Calu3 (cell line): ENCODE results near the gene MYO5A. TPM values are rescaled to one million over a fixed set of nuclear protein-coding genes. Genes with fewer than 3 reads are reported as not detected.

Source experiments
- BruUV-seq: library from RNA; stranded (reverse); fragments of 400-500 nt; replicated peaks from 2 replicates; lab custom pipeline; 2021; lab: Mats Ljungman, UMichigan
- CTCF ChIA-PET: fragments of 300-600 bp; sonication (Branson Sonifier 250); formaldehyde crosslinking; loops from one replicate; lab custom pipeline; 2022; ENCODE audit warnings: antibody characterized with exemption; lab: Charles Lee
- DNase-seq: peaks from one replicate; pipeline ENCODE4 v3.0.0; 2022
- H3K27ac Mint-ChIP-seq: one replicate; pipeline ENCODE4 v1.8.0; 2022; ENCODE audit warnings: mixed read lengths; ENCODE audit not compliant: unreplicated experiment
- H3K27me3 Mint-ChIP-seq: one replicate; pipeline ENCODE4 v1.8.0; 2022; ENCODE audit warnings: mixed read lengths; ENCODE audit not compliant: unreplicated experiment
- H3K36me3 Mint-ChIP-seq: one replicate; pipeline ENCODE4 v1.8.0; 2022; ENCODE audit warnings: mild to moderate bottlenecking, moderate library complexity, mixed read lengths; ENCODE audit not compliant: insufficient read depth, unreplicated experiment
- H3K4me1 Mint-ChIP-seq: one replicate; pipeline ENCODE4 v1.8.0; 2022; ENCODE audit warnings: mild to moderate bottlenecking, low read depth, mixed read lengths; ENCODE audit not compliant: unreplicated experiment
- H3K4me3 Mint-ChIP-seq: one replicate; pipeline ENCODE4 v1.8.0; 2022; ENCODE audit warnings: mild to moderate bottlenecking, low read depth, moderate library complexity, mixed read lengths; ENCODE audit not compliant: unreplicated experiment
- H3K9me3 Mint-ChIP-seq: one replicate; pipeline ENCODE4 v1.8.0; 2022; ENCODE audit warnings: low read depth, mixed read lengths; ENCODE audit not compliant: unreplicated experiment
- CTCF ChIP-seq: fragments of 200-600 bp; IDR thresholded peaks from one replicate; pipeline ENCODE4 v1.8.0; 2022; ENCODE audit warnings: antibody characterized with exemption; ENCODE audit not compliant: unreplicated experiment
- intact Hi-C: fragments of 100-400 bp; cut with micrococcal nuclease; formaldehyde crosslinking; loops from one replicate; pipeline ENCODE4 v1.10.0; 2022; ENCODE audit not compliant: unreplicated experiment
- total RNA-seq: library from RNA; stranded (reverse); gene quantifications from 2 replicates; pipeline ENCODE4 v1.2.3, GENCODE V29; 2022

Gene MYO5A
- total RNA-seq, 1 experiment from 2014 or later, result 6.1 TPM

GRCh38 chr15:52437646-52438045 is 91.0 kb downstream of the MYO5A start:
- Mint-ChIP-seq H3K4me3 (no peak overlapping the region), H3K27me3 (no peaks in the 10 kb centered on the region), H3K27ac (no peak overlapping the region), H3K4me1 (no peaks in the 10 kb centered on the region), H3K9me3 (no peaks in the 10 kb centered on the region), H3K36me3 (no peaks in the 10 kb centered on the region)
- no TSS peak for BruUV-seq
- intact Hi-C loops, result no loop called here
- no peak for DNase-seq
- CTCF ChIA-PET, result no interaction called here
- TF ChIP-seq CTCF, result no peak

GRCh38 chr15:52436981-52437380 is 91.7 kb downstream of the MYO5A start:
- Mint-ChIP-seq H3K9me3 (no peaks in the 10 kb centered on the region), H3K4me1 (no peaks in the 10 kb centered on the region), H3K27me3 (no peaks in the 10 kb centered on the region), H3K4me3 (no peak overlapping the region), H3K36me3 (no peaks in the 10 kb centered on the region), H3K27ac (no peak overlapping the region)
- BruUV-seq, result no TSS peak
- CTCF ChIA-PET, result interaction anchor here (0.6 kb wide), 1 partner anchor 727 kb away, joined by 5 read pairs; no protein-coding TSS in a partner anchor
- TF ChIP-seq CTCF, result no peak
- no peak for DNase-seq
- intact Hi-C loops, result no loop called here

DNA sequence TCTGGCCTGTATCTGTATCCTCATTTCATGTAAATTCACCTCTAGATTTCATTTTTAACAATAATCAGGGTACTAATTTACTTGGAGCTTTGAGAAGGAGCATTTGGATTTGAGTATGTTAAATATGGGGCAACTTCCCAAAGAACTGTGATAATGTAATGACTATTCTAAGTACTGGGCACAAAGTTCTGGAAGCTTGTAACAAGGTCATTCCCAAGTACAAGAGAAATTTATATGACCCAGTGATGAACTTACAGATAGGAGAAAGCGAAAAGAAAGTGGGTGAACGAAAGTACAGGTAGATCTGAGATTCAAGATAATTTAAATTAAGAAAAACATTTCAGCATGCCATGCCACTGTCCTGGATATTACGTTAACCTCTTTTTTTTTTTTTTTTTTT is 93.8 kb downstream of the MYO5A start:
- Mint-ChIP-seq H3K27me3 (no peaks in the 10 kb centered on the region), H3K27ac (no peak overlapping the region), H3K36me3 (no peaks in the 10 kb centered on the region), H3K9me3 (no peaks in the 10 kb centered on the region), H3K4me1 (no peaks in the 10 kb centered on the region), H3K4me3 (no peak overlapping the region)
- CTCF ChIA-PET, result no interaction called here
- no peak for DNase-seq
- intact Hi-C loops, result no loop called here
- BruUV-seq, result no TSS peak
- no peak for TF ChIP-seq CTCF

DNA sequence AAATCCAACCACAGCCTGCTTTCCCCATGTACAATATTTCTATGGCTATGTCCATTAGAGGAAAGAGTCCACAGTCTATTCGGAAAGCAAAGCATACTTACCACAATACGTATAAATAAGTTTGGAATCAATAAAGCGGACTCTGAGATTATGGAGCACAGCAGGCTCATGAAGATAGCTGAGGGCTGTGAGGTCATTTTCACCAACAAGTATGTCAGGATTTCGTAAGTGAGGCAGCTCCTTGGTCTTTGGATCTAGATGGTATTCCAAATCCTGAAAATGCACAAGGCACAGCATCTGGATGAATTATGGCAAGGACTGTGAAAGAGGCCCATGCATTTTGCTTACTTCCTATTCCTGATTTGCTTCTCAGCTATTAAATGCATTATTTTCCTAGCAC is 100.4 kb downstream of the MYO5A start:
- Mint-ChIP-seq H3K4me3 (no peak overlapping the region), H3K9me3 (no peaks in the 10 kb centered on the region), H3K27me3 (no peaks in the 10 kb centered on the region), H3K36me3 (no peaks in the 10 kb centered on the region), H3K4me1 (no peaks in the 10 kb centered on the region), H3K27ac (no peak overlapping the region)
- TF ChIP-seq CTCF, result no peak
- no peak for DNase-seq
- BruUV-seq, result no TSS peak
- CTCF ChIA-PET, result no interaction called here
- intact Hi-C loops, result no loop called here

DNA sequence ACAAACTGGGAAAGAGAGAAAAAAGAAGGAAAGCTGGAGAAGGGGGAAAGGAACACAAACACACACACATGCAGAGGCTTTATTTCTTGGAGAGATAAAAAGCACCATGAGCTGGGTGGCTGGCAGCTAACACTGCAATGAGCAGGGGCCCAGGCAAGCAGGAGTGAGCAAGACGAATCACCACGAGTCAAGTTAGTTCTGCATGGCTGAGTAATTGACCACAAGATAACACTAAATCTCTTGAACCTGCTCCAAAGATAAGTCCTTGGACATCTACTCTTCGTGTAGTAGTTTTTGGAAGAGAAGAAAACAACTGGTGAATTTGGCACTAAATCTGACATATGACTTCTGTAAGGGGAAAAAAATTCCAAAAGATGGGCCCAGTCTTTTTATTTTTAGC is 100.9 kb downstream of the MYO5A start:
- H3K27ac Mint-ChIP-seq, result no peak overlapping the region
- no peaks in the 10 kb centered on the region for H3K36me3 Mint-ChIP-seq
- H3K4me3 Mint-ChIP-seq, result no peak overlapping the region
- DNase-seq, result no peak
- H3K4me1 Mint-ChIP-seq, result no peaks in the 10 kb centered on the region
- CTCF ChIA-PET, result no interaction called here
- intact Hi-C loops, result no loop called here
- no peaks in the 10 kb centered on the region for H3K27me3 Mint-ChIP-seq
- H3K9me3 Mint-ChIP-seq, result no peaks in the 10 kb centered on the region
- TF ChIP-seq CTCF, result no peak
- BruUV-seq, result no TSS peak
